GM12865 (cell line): Measurements from ENCODE around the gene ATP1A4.

Source experiments
- DNase-seq: peaks from one replicate; pipeline ENCODE4 v3.0.0; 2010; ENCODE audit warnings: low read depth
- H3K4me3 ChIP-seq: 2 replicates; pipeline ENCODE4 v1.5.1; 2011; ENCODE audit warnings: mild to moderate bottlenecking, low read depth, low read length, control low read depth
- CTCF ChIP-seq: IDR thresholded peaks from 2 replicates; pipeline ENCODE4 v1.5.1; 2011; ENCODE audit warnings: low read length, control low read depth, low read depth, inconsistent platforms; ENCODE audit not compliant: insufficient read depth; ENCODE audit errors: missing control alignments

The ATP1A4 gene

GRCh38 chr1:160207771-160208556 lies 56.6 kb downstream of the ATP1A4 start:
- no peak for DNase-seq
- no peak overlapping the region for H3K4me3 ChIP-seq
- TF ChIP-seq CTCF: no peak

- TF ChIP-seq CTCF: no peak
- no peak for DNase-seq
- no peak overlapping the region for H3K4me3 ChIP-seq
Observed at GRCh38 chr1:160208557-160209320, 57.3 kb downstream of the ATP1A4 start.

- DNase-seq: no peak
Observed at GRCh38 chr1:160209321-160210046, 58.1 kb downstream of the ATP1A4 start.

GRCh38 chr1:160210561-160210960 lies 59.2 kb downstream of the ATP1A4 start:
- TF ChIP-seq CTCF: no peak
- DNase-seq: no peak
- H3K4me3 ChIP-seq: no peak overlapping the region

More at GRCh38 chr1:160209321-160210046, 58.1 kb downstream of the ATP1A4 start:
- no peak for TF ChIP-seq CTCF
- no peak overlapping the region for H3K4me3 ChIP-seq

- no peak for TF ChIP-seq CTCF
- no peak overlapping the region for H3K4me3 ChIP-seq
- DNase-seq: no peak
Observed at GRCh38 chr1:160211046-160211790, 59.8 kb downstream of the ATP1A4 start.

- TF ChIP-seq CTCF: no peak
- DNase-seq: no peak
- H3K4me3 ChIP-seq: no peak overlapping the region
Observed at GRCh38 chr1:160214481-160215140, 63.2 kb downstream of the ATP1A4 start.
